Keratinocyte (primary cell): Measurements from ENCODE around the gene GCNT2.

Experiments
- CTCF ChIP-seq, 3 experiments: IDR thresholded peaks in 1 of 3; conservative IDR thresholded peaks in 1 of 3; optimal IDR thresholded peaks in 1 of 3; 2 replicates in 2 of 3; 3 replicates in 1 of 3; pipeline versions ENCODE3 to v1.5.1; 2011; ENCODE audit warnings: low read length in 3 of 3, mild to moderate bottlenecking in 3 of 3, moderate library complexity in 2 of 3, control low read depth in 1 of 3, inconsistent platforms in 1 of 3; ENCODE audit not compliant: insufficient read depth in 2 of 3; ENCODE audit errors: extremely low read depth in 1 of 3
- EZH2 ChIP-seq: IDR thresholded peaks from one replicate; pipeline ENCODE4 v1.6.1; 2012; ENCODE audit warnings: inconsistent platforms, mild to moderate bottlenecking, low read length, moderate library complexity

GRCh38 chr6:10550764-10551163, 29.6 kb downstream of the GCNT2 start:
- TF ChIP-seq CTCF (optimal IDR thresholded peaks at IDR 0.05 in 1 of 3, IDR thresholded peaks at IDR 0.05 in 1 of 3, conservative IDR thresholded peaks at IDR 0.05 in 1 of 3; ENCODE audit: extremely low read depth in 1 of 3, insufficient read depth in 2 of 3, low read length in 3 of 3) (no peak), EZH2 (no peak)
